ENCODE measurements around the gene GTSF1L. TPM values are rescaled to one million over a fixed set of nuclear protein-coding genes. Genes with fewer than 3 reads are reported as not detected.

Gene GTSF1L
- total and polyA plus RNA-seq, 4 donors: not detected

- H3K36me3 ChIP-seq (ENCODE audit: control insufficient read depth in 4 of 4, insufficient read depth in 3 of 4, low read depth in 1 of 4, low read length in 3 of 4): no peaks in the 10 kb centered on the region
- H3K27me3 ChIP-seq (ENCODE audit: control insufficient read depth in 4 of 4, insufficient read depth in 4 of 4, low read length in 3 of 4): no peaks in the 10 kb centered on the region
- no peak overlapping the region for H3K27ac ChIP-seq (ENCODE audit: low read depth in 1 of 2, low read length in 2 of 2)
- H3K4me3 ChIP-seq (ENCODE audit: low read depth in 1 of 3, low read length in 3 of 3): no peak overlapping the region
- no peaks in the 10 kb centered on the region for H3K9me3 ChIP-seq (ENCODE audit: control insufficient read depth in 4 of 4, low read length in 3 of 4)
- WGBS: 71% methylated on average over 8 of the region's 8 CpGs
- no peak for DNase-seq (ENCODE audit: low spot score)
- TF ChIP-seq SP1 (IDR thresholded peaks at IDR 0.05) (no peak), EGR1 (IDR thresholded peaks at IDR 0.05; ENCODE audit: low read depth in 2 of 2) (no peak), TAF1 (conservative IDR thresholded peaks at IDR 0.05) (no peak), JUND (IDR thresholded peaks at IDR 0.05) (no peak), FOXA2 (IDR thresholded peaks at IDR 0.05) (no peak), MAX (IDR thresholded peaks at IDR 0.05) (no peak), FOXA1 (IDR thresholded peaks at IDR 0.05) (no peak), HNF4G (IDR thresholded peaks at IDR 0.05) (no peak), HNF4A (conservative IDR thresholded peaks at IDR 0.05) (no peak), YY1 (IDR thresholded peaks at IDR 0.05) (no peak), REST (IDR thresholded peaks at IDR 0.05) (no peak), CTCF (IDR thresholded peaks at IDR 0.05; ENCODE audit: low read depth, low read length, missing input control) (no peak), ATF3 (IDR thresholded peaks at IDR 0.05) (no peak), GABPA (IDR thresholded peaks at IDR 0.05 in 1 of 2, conservative IDR thresholded peaks at IDR 0.05 in 1 of 2) (no peak), ZBTB33 (IDR thresholded peaks at IDR 0.05) (no peak), RAD21 (IDR thresholded peaks at IDR 0.05) (no peak)
- H3K4me1 ChIP-seq (ENCODE audit: control insufficient read depth in 4 of 4, insufficient read depth in 4 of 4, low read length in 3 of 4): peaks cover 2 to 8% (median 7%) of the 10 kb centered on the region in 4 donors
- H3K9ac ChIP-seq (ENCODE audit: low read depth in 1 of 2, low read length in 2 of 2): no peak overlapping the region
Observed at GRCh38 chr20:43722153-43722505, 4.7 kb downstream of the GTSF1L start.
